Endothelial cell of umbilical vein (primary cell): ENCODE data around the gene SLC16A2. TPM values are rescaled to one million over a fixed set of nuclear protein-coding genes. Genes with fewer than 3 reads are reported as not detected.

Source experiments
- BruUV-seq: library from RNA; stranded (reverse); fragments of 400-500 nt; replicated peaks from 2 replicates; lab custom pipeline; 2021; lab: Mats Ljungman, UMichigan
- CTCF ChIA-PET: fragments of 300-600, 350-600 bp; sonication (Branson Sonifier 250); formaldehyde crosslinking; loops from one replicate; lab custom pipeline; 2021; ENCODE audit warnings: antibody characterized with exemption, inconsistent platforms; lab: Charles Lee
- POLR2A ChIA-PET: fragments of 300-600, 350-600 bp; sonication (Branson Sonifier 250); formaldehyde crosslinking; loops from one replicate; lab custom pipeline; 2021; ENCODE audit warnings: antibody characterized with exemption, inconsistent platforms; lab: Charles Lee
- DNase-seq: peaks from one replicate; pipeline ENCODE4 v3.0.0-alpha.2; 2011; ENCODE audit warnings: low read depth, low spot score
- FAIRE-seq: peaks from 2 replicates; lab custom pipeline; 2011; peaks lifted over from hg19 to GRCh38; lab: Jason Lieb, UNC
- H2AFZ ChIP-seq: 2 replicates; pipeline ENCODE4 v1.6.0; 2012; ENCODE audit warnings: low read depth, low read length, control low read depth, inconsistent platforms
- H3K27ac ChIP-seq: 2 replicates; pipeline ENCODE4 v1.5.1; 2011; ENCODE audit warnings: low read depth, mild to moderate bottlenecking, control low read depth, low read length, moderate library complexity; ENCODE audit not compliant: insufficient read depth
- H3K27me3 ChIP-seq, 2 experiments: 2 replicates each; pipeline versions ENCODE4 v1.6.0 to v1.6.1; 2011; ENCODE audit warnings: low read length in 2 of 2, mixed read lengths in 1 of 2; ENCODE audit not compliant: control insufficient read depth in 2 of 2, insufficient read depth in 2 of 2
- H3K36me3 ChIP-seq, 2 experiments: 2 replicates in 1 of 2; 3 replicates in 1 of 2; pipeline ENCODE4 v1.5.1; 2011; ENCODE audit warnings: low read length in 2 of 2, mild to moderate bottlenecking in 1 of 2, moderate library complexity in 1 of 2; ENCODE audit not compliant: control insufficient read depth in 2 of 2, insufficient read depth in 2 of 2; ENCODE audit errors: extremely low read depth in 1 of 2
- H3K4me1 ChIP-seq: 3 replicates; pipeline ENCODE4 v1.5.1; 2011; ENCODE audit warnings: mild to moderate bottlenecking, low read length; ENCODE audit not compliant: control insufficient read depth, insufficient read depth; ENCODE audit errors: extremely low read depth
- H3K4me2 ChIP-seq: 2 replicates; pipeline ENCODE4 v1.6.1; 2011; ENCODE audit warnings: low read length, control low read depth, mixed read lengths; ENCODE audit not compliant: insufficient read depth
- H3K4me3 ChIP-seq, 3 experiments: fragments of 200-600 bp in 1 of 3; sonication (generic), shearing (Covaris generic) in 1 of 3; replicated peaks in 1 of 3; 2 replicates each; pipeline ENCODE4 v1.5.1; 2011 to 2016; ENCODE audit warnings: control low read depth in 3 of 3, low read length in 3 of 3, mild to moderate bottlenecking in 2 of 3, inconsistent platforms in 1 of 3, low read depth in 1 of 3, moderate library complexity in 1 of 3; ENCODE audit not compliant: insufficient read depth in 1 of 3
- H3K79me2 ChIP-seq: 2 replicates; pipeline ENCODE4 v1.6.0; 2012; ENCODE audit warnings: low read length, inconsistent platforms; ENCODE audit not compliant: control insufficient read depth, insufficient read depth
- H3K9ac ChIP-seq: replicated peaks from 2 replicates; pipeline ENCODE3; 2011; ENCODE audit warnings: low read length, control low read depth; ENCODE audit not compliant: insufficient read depth; ENCODE audit errors: extremely low read depth
- H3K9me1 ChIP-seq: replicated peaks from 3 replicates; pipeline ENCODE4 v1.6.0; 2011; ENCODE audit warnings: mild to moderate bottlenecking, low read length; ENCODE audit not compliant: control insufficient read depth, insufficient read depth; ENCODE audit errors: extremely low read depth
- H3K9me3 ChIP-seq: replicated peaks from 2 replicates; pipeline ENCODE4 v1.5.1; 2012; ENCODE audit warnings: low read length, inconsistent platforms; ENCODE audit not compliant: control insufficient read depth, insufficient read depth
- H4K20me1 ChIP-seq: replicated peaks from 2 replicates; pipeline ENCODE3; 2011; ENCODE audit warnings: mild to moderate bottlenecking, low read length; ENCODE audit not compliant: control insufficient read depth, insufficient read depth; ENCODE audit errors: extremely low read depth
- EZH2 ChIP-seq: IDR thresholded peaks from 2 replicates; pipeline ENCODE4 v1.6.1; 2012; ENCODE audit warnings: borderline replicate concordance, low read depth, mild to moderate bottlenecking, moderate library complexity, low read length, inconsistent platforms; ENCODE audit not compliant: severe bottlenecking
- FOS ChIP-seq: IDR thresholded peaks from 2 replicates; pipeline ENCODE4 v1.6.1; 2011; ENCODE audit warnings: mild to moderate bottlenecking, low read length, moderate library complexity, borderline replicate concordance; ENCODE audit not compliant: insufficient read depth
- GATA2 ChIP-seq: IDR thresholded peaks from 2 replicates; pipeline ENCODE4 v1.7.0; 2011; ENCODE audit warnings: low read depth, mild to moderate bottlenecking, moderate library complexity, mixed read lengths, low read length; ENCODE audit not compliant: insufficient read length, insufficient read depth
- JUN ChIP-seq: IDR thresholded peaks from 2 replicates; pipeline ENCODE4 v1.6.1; 2011; ENCODE audit warnings: borderline replicate concordance, low read depth; ENCODE audit not compliant: insufficient read length, insufficient read depth
- MYC ChIP-seq: IDR thresholded peaks from one replicate; pipeline ENCODE4 v1.6.1; 2011; ENCODE audit warnings: mild to moderate bottlenecking, low read depth, low read length
- POLR2A ChIP-seq: IDR thresholded peaks from 2 replicates; pipeline ENCODE4 v1.6.1; 2012; ENCODE audit warnings: low read depth, mild to moderate bottlenecking, control low read depth, low read length
- POLR2AphosphoS5 ChIP-seq: IDR thresholded peaks from 2 replicates; pipeline ENCODE4 v1.6.1; 2012; ENCODE audit warnings: low read depth, mild to moderate bottlenecking, control low read depth, low read length, moderate library complexity; ENCODE audit not compliant: insufficient read depth
- dilution Hi-C: fragments of 300-500 bp; cut with MboI; formaldehyde crosslinking; loops from one replicate; pipeline ENCODE4 v1.15.0; 2019; ENCODE audit warnings: low sequenced_read_pairs; ENCODE audit not compliant: extremely low pct_ligation_motif_present
- intact Hi-C: fragments of 100-400 bp; cut with micrococcal nuclease; formaldehyde crosslinking; loops from one replicate; pipeline ENCODE4 v1.10.0; 2022
- polyA plus RNA-seq, 4 experiments: library from polyadenylated mRNA; depleted of rRNA in 3 of 4; stranded (reverse) in 3 of 4; unstranded in 1 of 4; fragments of >200 nt; gene quantifications; 2 replicates each; pipeline versions ENCODE4 v1.2.1 to v1.2.3, GENCODE V29; 2011 to 2012; ENCODE audit warnings: missing spikeins in 1 of 4
- total RNA-seq: library from RNA; stranded (reverse); gene quantifications from 2 replicates; pipeline ENCODE4 v1.2.3, GENCODE V29; 2021
- TF ChIP-seq, protein P1 (sequence below), 2 donors: IDR thresholded peaks; 1 replicate in 1 of 2; 2 replicates in 1 of 2; pipeline ENCODE4 v1.5.1; 2011; ENCODE audit warnings: low read length in 2 of 2, mild to moderate bottlenecking in 2 of 2, moderate library complexity in 2 of 2, control low read depth in 1 of 2, inconsistent platforms in 1 of 2, low read depth in 1 of 2; ENCODE audit not compliant: insufficient read depth in 1 of 2; ENCODE audit errors: extremely low read depth in 1 of 2
- TF ChIP-seq, protein P2 (sequence below): IDR thresholded peaks from 2 replicates; pipeline ENCODE4 v1.6.1; 2011; ENCODE audit not compliant: insufficient read depth, insufficient read length

SLC16A2 gene
- total and polyA plus RNA-seq, 2 donors (not counting 3 experiments of a cell fraction or from before 2014, with no cell fraction given) = 3.1 to 3.6 TPM

DNA sequence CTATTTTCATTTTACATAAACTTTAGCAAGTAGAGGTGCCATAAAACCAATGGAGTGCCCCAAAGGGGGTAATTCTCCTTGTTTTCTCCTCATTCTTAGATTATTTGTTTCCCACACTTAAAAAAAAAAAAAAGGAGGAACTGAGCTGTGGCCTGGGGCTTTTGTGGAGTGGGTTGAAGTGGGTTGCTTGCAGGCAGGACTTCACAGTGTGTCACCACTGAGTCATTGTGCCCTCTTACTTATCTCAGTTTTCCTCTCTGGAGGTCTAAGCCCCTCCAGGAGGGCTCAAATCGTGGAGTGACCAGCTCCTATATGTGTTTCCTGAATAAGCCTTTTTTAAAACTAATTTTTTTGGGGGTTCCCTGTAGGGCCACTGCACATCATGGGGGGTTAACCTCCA, 69.0 kb downstream of the SLC16A2 start:
- Histone ChIP-seq H3K9ac (no peak overlapping the region), H3K4me3 (no peak overlapping the region), H3K4me1 (no peaks in the 10 kb centered on the region), H3K9me3 (no peaks in the 10 kb centered on the region), H3K9me1 (no peaks in the 10 kb centered on the region), H3K27ac (no peak overlapping the region), H4K20me1 (no peaks in the 10 kb centered on the region), H3K36me3 (no peaks in the 10 kb centered on the region), H3K27me3 (no peaks in the 10 kb centered on the region), H3K79me2 (no peaks in the 10 kb centered on the region), H3K4me2 (no peak overlapping the region), H2AFZ (no peak overlapping the region)
- POLR2A ChIA-PET = no interaction called here
- intact Hi-C loops = no loop called here
- dilution Hi-C loops = no loop called here
- DNase-seq (no peak), FAIRE-seq (no peak)
- no peak for TF ChIP-seq EZH2
- CTCF ChIA-PET = no interaction called here
- no TSS peak for BruUV-seq

DNA sequence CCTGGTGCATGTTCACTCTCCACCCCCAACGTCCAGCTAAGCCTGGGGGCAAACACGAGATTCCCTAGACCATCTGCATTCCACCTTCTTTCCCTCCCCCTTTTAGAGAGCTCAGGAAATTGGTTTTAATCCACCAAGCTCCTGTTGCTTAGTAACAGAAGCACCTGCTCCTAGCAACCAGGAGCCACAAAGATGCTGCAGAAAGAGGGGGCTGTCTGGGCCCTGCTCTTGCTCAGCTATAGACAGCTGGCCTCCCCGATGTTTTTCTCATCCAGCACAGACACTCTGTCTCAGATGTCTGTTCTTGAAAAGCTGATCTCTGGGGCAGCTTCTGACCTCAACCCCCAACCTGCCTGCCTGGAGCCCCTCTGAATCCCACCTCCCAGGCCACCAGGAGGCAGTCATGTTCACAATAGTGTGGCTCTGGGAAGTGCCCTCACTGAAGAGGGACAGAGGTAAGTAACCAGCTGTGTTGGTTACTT, 71.5 kb downstream of the SLC16A2 start:
- Histone ChIP-seq H3K36me3 (no peaks in the 10 kb centered on the region), H3K9ac (no peak overlapping the region), H3K4me2 (no peak overlapping the region), H3K9me3 (no peaks in the 10 kb centered on the region), H3K27me3 (no peaks in the 10 kb centered on the region), H4K20me1 (no peaks in the 10 kb centered on the region), H3K4me3 (no peak overlapping the region), H3K79me2 (no peaks in the 10 kb centered on the region), H3K27ac (no peak overlapping the region), H3K9me1 (no peaks in the 10 kb centered on the region), H3K4me1 (no peaks in the 10 kb centered on the region), H2AFZ (no peak overlapping the region)
- DNase-seq = no peak
- BruUV-seq = no TSS peak
- dilution Hi-C loops = no loop called here
- intact Hi-C loops = loop anchor here (1.0 kb wide), 1 partner anchor 58 kb away; no protein-coding TSS in a partner anchor
- no peak for FAIRE-seq
- CTCF ChIA-PET = interaction anchor here (0.6 to 1.4 kb wide), 2 partner anchors 42 to 104 kb away, joined by 3 to 5 read pairs; no protein-coding TSS in a partner anchor
- TF ChIP-seq EZH2 = no peak
- no peak for TF ChIP-seq POLR2A
- TF ChIP-seq, protein P1, sequence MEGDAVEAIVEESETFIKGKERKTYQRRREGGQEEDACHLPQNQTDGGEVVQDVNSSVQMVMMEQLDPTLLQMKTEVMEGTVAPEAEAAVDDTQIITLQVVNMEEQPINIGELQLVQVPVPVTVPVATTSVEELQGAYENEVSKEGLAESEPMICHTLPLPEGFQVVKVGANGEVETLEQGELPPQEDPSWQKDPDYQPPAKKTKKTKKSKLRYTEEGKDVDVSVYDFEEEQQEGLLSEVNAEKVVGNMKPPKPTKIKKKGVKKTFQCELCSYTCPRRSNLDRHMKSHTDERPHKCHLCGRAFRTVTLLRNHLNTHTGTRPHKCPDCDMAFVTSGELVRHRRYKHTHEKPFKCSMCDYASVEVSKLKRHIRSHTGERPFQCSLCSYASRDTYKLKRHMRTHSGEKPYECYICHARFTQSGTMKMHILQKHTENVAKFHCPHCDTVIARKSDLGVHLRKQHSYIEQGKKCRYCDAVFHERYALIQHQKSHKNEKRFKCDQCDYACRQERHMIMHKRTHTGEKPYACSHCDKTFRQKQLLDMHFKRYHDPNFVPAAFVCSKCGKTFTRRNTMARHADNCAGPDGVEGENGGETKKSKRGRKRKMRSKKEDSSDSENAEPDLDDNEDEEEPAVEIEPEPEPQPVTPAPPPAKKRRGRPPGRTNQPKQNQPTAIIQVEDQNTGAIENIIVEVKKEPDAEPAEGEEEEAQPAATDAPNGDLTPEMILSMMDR (IDR thresholded peaks at IDR 0.05; ENCODE audit: extremely low read depth in 1 of 2, insufficient read depth in 1 of 2, low read depth in 1 of 2, low read length in 2 of 2) = no peak
- TF ChIP-seq GATA2 = no peak
- no peak for TF ChIP-seq JUN
- TF ChIP-seq MYC = no peak
- TF ChIP-seq, protein P2, sequence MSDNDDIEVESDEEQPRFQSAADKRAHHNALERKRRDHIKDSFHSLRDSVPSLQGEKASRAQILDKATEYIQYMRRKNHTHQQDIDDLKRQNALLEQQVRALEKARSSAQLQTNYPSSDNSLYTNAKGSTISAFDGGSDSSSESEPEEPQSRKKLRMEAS = no peak
- TF ChIP-seq POLR2AphosphoS5 = no peak
- TF ChIP-seq FOS = no peak
- POLR2A ChIA-PET = no interaction called here
